Ishikawa (cell line): ENCODE measurements around the gene CTH.

ENCODE experiments used
- CEBPB ChIP-seq: IDR thresholded peaks from 2 replicates; pipeline ENCODE4 v1.6.1; 2012
- CREB1 ChIP-seq: IDR thresholded peaks from 2 replicates; pipeline ENCODE4 v1.6.1; 2012; ENCODE audit warnings: low read depth
- EGR1 ChIP-seq: IDR thresholded peaks from 2 replicates; pipeline ENCODE4 v1.6.1; 2012
- EP300 ChIP-seq: IDR thresholded peaks from 2 replicates; pipeline ENCODE4 v1.6.1; 2012; ENCODE audit warnings: borderline replicate concordance
- FOXM1 ChIP-seq: IDR thresholded peaks from 2 replicates; pipeline ENCODE4 v1.6.1; 2012; ENCODE audit warnings: low read depth, borderline replicate concordance
- MAX ChIP-seq: IDR thresholded peaks from 2 replicates; pipeline ENCODE4 v1.6.1; 2012
- NFIC ChIP-seq: IDR thresholded peaks from 2 replicates; pipeline ENCODE4 v1.6.1; 2012
- RAD21 ChIP-seq: IDR thresholded peaks from 2 replicates; pipeline ENCODE4 v1.6.1; 2012; ENCODE audit warnings: low read depth
- REST ChIP-seq: IDR thresholded peaks from 2 replicates; pipeline ENCODE4 v1.6.1; 2012; ENCODE audit warnings: low read depth, mild to moderate bottlenecking
- TAF1 ChIP-seq: IDR thresholded peaks from 2 replicates; pipeline ENCODE4 v1.6.1; 2012; ENCODE audit warnings: low read depth, mild to moderate bottlenecking
- TCF12 ChIP-seq: IDR thresholded peaks from 2 replicates; pipeline ENCODE4 v1.6.1; 2012; ENCODE audit warnings: low read depth
- TEAD4 ChIP-seq: IDR thresholded peaks from 2 replicates; pipeline ENCODE4 v1.6.1; 2012
- USF1 ChIP-seq: IDR thresholded peaks from 2 replicates; pipeline ENCODE4 v1.6.1; 2012
- YY1 ChIP-seq: IDR thresholded peaks from 2 replicates; pipeline ENCODE4 v1.6.1; 2012; ENCODE audit warnings: low read depth
- ZBTB7A ChIP-seq: IDR thresholded peaks from 2 replicates; pipeline ENCODE4 v1.6.1; 2012; ENCODE audit warnings: low read depth

The CTH gene

GRCh38 chr1:70486676-70487458 is 75.8 kb downstream of the CTH start:
- no peak for TF ChIP-seq TAF1
- TF ChIP-seq EGR1: no peak
- TF ChIP-seq TEAD4: no peak

- TF ChIP-seq TAF1 (no peak), RAD21 (no peak), TCF12 (no peak), EP300 (no peak), FOXM1 (no peak), TEAD4 (no peak), MAX (no peak), YY1 (no peak), CEBPB (no peak), USF1 (no peak), EGR1 (no peak), ZBTB7A (no peak), NFIC (no peak), CREB1 (no peak), REST (no peak)
Observed at GRCh38 chr1:70487459-70487815, 76.4 kb downstream of the CTH start.

GRCh38 chr1:70487910-70488665 is 77.0 kb downstream of the CTH start:
- TF ChIP-seq FOXM1 (no peak), EP300 (no peak), RAD21 (peak; percentile 91)
